Neural cell (in vitro differentiated cells): ENCODE results near the gene SDK1.

Experiments
- CTCF ChIP-seq: fragments of 450-650 bp; IDR thresholded peaks from 2 replicates; pipeline ENCODE4 v1.5.1; 2014; ENCODE audit warnings: antibody characterized with exemption, mild to moderate bottlenecking, moderate library complexity; ENCODE audit not compliant: poor library complexity, severe bottlenecking
- EP300 ChIP-seq: fragments of 450-650 bp; conservative IDR thresholded peaks from 2 replicates; pipeline ENCODE4 v1.6.1; 2014; ENCODE audit warnings: antibody characterized with exemption, mild to moderate bottlenecking, moderate library complexity; ENCODE audit not compliant: poor library complexity, severe bottlenecking
- EZH2 ChIP-seq: fragments of 200-600, 300-800 bp; shearing (Covaris generic), sonication (generic); IDR thresholded peaks from 2 replicates; pipeline ENCODE4 v1.6.1; 2014; ENCODE audit warnings: antibody characterized with exemption, low read length, borderline replicate concordance, mild to moderate bottlenecking; ENCODE audit not compliant: insufficient read depth, poor library complexity, severe bottlenecking
- POLR2AphosphoS5 ChIP-seq: IDR thresholded peaks from 2 replicates; pipeline ENCODE4 v1.6.1; 2012
- RAD21 ChIP-seq: fragments of 450-650 bp; conservative IDR thresholded peaks from 2 replicates; pipeline ENCODE4 v1.6.1; 2014; ENCODE audit warnings: antibody characterized with exemption, mild to moderate bottlenecking, moderate library complexity
- SMC3 ChIP-seq: fragments of 450-650 bp; conservative IDR thresholded peaks from 2 replicates; pipeline ENCODE4 v1.6.1; 2014; ENCODE audit warnings: antibody characterized with exemption, mild to moderate bottlenecking, moderate library complexity; ENCODE audit not compliant: poor library complexity
- TF ChIP-seq, protein P1 (sequence below): IDR thresholded peaks from 2 replicates; pipeline ENCODE4 v1.6.1; 2012; ENCODE audit warnings: borderline replicate concordance

- TF ChIP-seq EP300 (peak; percentile 99), CTCF (no peak), SMC3 (peak; percentile 32), EZH2 (no peak), RAD21 (peak; percentile 33), POLR2AphosphoS5 (peak; percentile 99)
- TF ChIP-seq, protein P1, sequence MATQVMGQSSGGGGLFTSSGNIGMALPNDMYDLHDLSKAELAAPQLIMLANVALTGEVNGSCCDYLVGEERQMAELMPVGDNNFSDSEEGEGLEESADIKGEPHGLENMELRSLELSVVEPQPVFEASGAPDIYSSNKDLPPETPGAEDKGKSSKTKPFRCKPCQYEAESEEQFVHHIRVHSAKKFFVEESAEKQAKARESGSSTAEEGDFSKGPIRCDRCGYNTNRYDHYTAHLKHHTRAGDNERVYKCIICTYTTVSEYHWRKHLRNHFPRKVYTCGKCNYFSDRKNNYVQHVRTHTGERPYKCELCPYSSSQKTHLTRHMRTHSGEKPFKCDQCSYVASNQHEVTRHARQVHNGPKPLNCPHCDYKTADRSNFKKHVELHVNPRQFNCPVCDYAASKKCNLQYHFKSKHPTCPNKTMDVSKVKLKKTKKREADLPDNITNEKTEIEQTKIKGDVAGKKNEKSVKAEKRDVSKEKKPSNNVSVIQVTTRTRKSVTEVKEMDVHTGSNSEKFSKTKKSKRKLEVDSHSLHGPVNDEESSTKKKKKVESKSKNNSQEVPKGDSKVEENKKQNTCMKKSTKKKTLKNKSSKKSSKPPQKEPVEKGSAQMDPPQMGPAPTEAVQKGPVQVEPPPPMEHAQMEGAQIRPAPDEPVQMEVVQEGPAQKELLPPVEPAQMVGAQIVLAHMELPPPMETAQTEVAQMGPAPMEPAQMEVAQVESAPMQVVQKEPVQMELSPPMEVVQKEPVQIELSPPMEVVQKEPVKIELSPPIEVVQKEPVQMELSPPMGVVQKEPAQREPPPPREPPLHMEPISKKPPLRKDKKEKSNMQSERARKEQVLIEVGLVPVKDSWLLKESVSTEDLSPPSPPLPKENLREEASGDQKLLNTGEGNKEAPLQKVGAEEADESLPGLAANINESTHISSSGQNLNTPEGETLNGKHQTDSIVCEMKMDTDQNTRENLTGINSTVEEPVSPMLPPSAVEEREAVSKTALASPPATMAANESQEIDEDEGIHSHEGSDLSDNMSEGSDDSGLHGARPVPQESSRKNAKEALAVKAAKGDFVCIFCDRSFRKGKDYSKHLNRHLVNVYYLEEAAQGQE, result peak; percentile 74
These were observed 193.9 kb downstream of the SDK1 start for GRCh38 chr7:3494947-3495346.
